Nucleus accumbens (tissue), 56 donors: ENCODE results near the gene OTUD3.
"Not testable (repeated sequence)": the region's sequence is repeated elsewhere in the genome, so short reads cannot be mapped to it uniquely, and the experiment has no call there.

Experiments used
- DNase-seq, 56 donors: peaks; one replicate each; lab custom pipeline; 2025; lab: John Stamatoyannopoulos, UW

Gene OTUD3

GRCh38 chr1:19866758-19867157, 15.4 kb upstream of the OTUD3 start:
- no peak for DNase-seq

GRCh38 chr1:19868575-19868974, 13.6 kb upstream of the OTUD3 start:
- not testable (repeated sequence) for DNase-seq

GRCh38 chr1:19869453-19869852, 12.7 kb upstream of the OTUD3 start:
- DNase-seq, result not testable (repeated sequence)

- no peak for DNase-seq
Observed at GRCh38 chr1:19869929-19870328, 12.3 kb upstream of the OTUD3 start.

GRCh38 chr1:19872190-19872589, 10.0 kb upstream of the OTUD3 start:
- DNase-seq, result no peak

- no peak for DNase-seq
Observed at GRCh38 chr1:19877181-19877750, 4.9 kb upstream of the OTUD3 start.

- DNase-seq, result peak in 15 of 56 donors; percentile 2 to 66 (median 24)
Observed at GRCh38 chr1:19877821-19878636, 4.2 kb upstream of the OTUD3 start.

- no peak for DNase-seq
Observed at GRCh38 chr1:19878637-19878985, 3.6 kb upstream of the OTUD3 start.

GRCh38 chr1:19879227-19879626, 3.0 kb upstream of the OTUD3 start:
- no peak for DNase-seq

GRCh38 chr1:19879661-19880060, 2.5 kb upstream of the OTUD3 start:
- DNase-seq, result no peak

- not testable (repeated sequence) for DNase-seq
Observed at GRCh38 chr1:19880841-19881240, 1.4 kb upstream of the OTUD3 start.

- DNase-seq, result no peak
Observed at GRCh38 chr1:19884312-19884711, 2.1 kb downstream of the OTUD3 start.

- DNase-seq, result no peak
Observed at GRCh38 chr1:19885821-19886220, 3.6 kb downstream of the OTUD3 start.

GRCh38 chr1:19888112-19888511, 5.9 kb downstream of the OTUD3 start:
- DNase-seq, result no peak

- no peak for DNase-seq
Observed at GRCh38 chr1:19889656-19890055, 7.5 kb downstream of the OTUD3 start.

GRCh38 chr1:19892129-19892528, 9.9 kb downstream of the OTUD3 start:
- DNase-seq, result no peak

GRCh38 chr1:19892628-19893168, 10.5 kb downstream of the OTUD3 start:
- DNase-seq, result no peak

- no peak for DNase-seq
Observed at GRCh38 chr1:19893687-19894086, 11.5 kb downstream of the OTUD3 start.

GRCh38 chr1:19894218-19894617, 12.0 kb downstream of the OTUD3 start:
- DNase-seq, result no peak

GRCh38 chr1:19901653-19902052, 19.5 kb downstream of the OTUD3 start:
- DNase-seq, result no peak

GRCh38 chr1:19903621-19904020, 21.4 kb downstream of the OTUD3 start:
- DNase-seq, result no peak

GRCh38 chr1:19907456-19907855, 25.3 kb downstream of the OTUD3 start:
- no peak for DNase-seq
